WTC11 (cell line): ENCODE results near the gene MAPKAPK5. TPM values are rescaled to one million over a fixed set of nuclear protein-coding genes. Genes with fewer than 3 reads are reported as not detected.

Experiments
- ATAC-seq: fragments of 200-7000 bp; cut with Tn5 transposase; 2 replicates; pipeline ENCODE4 v1.10.0; 2021; ENCODE audit warnings: mild to moderate bottlenecking, moderate library complexity
- CTCF ChIA-PET: fragments of 300-600 bp; sonication (Branson Sonifier 250); formaldehyde crosslinking; loops from one replicate; lab custom pipeline; 2021; ENCODE audit warnings: antibody characterized with exemption; lab: Charles Lee
- POLR2A ChIA-PET: fragments of 350-600 bp; sonication (Branson Sonifier 250); formaldehyde crosslinking; loops from one replicate; lab custom pipeline; 2021; ENCODE audit warnings: antibody characterized with exemption; lab: Charles Lee
- DNase-seq: peaks from one replicate; pipeline ENCODE4 v3.0.0; 2021; ENCODE audit warnings: low spot score
- H3K27ac Mint-ChIP-seq: 2 replicates; pipeline ENCODE4 v1.8.0; 2021; ENCODE audit warnings: mixed read lengths
- H3K27me3 Mint-ChIP-seq: 2 replicates; pipeline ENCODE4 v1.8.0; 2021; ENCODE audit warnings: low read depth, mild to moderate bottlenecking, moderate library complexity, mixed read lengths
- H3K36me3 Mint-ChIP-seq: 2 replicates; pipeline ENCODE4 v1.8.0; 2021; ENCODE audit warnings: mixed read lengths
- H3K4me1 Mint-ChIP-seq: 2 replicates; pipeline ENCODE4 v1.8.0; 2022; ENCODE audit warnings: mixed read lengths
- H3K4me3 Mint-ChIP-seq: 2 replicates; pipeline ENCODE4 v1.8.0; 2021; ENCODE audit warnings: mild to moderate bottlenecking, moderate library complexity, mixed read lengths
- H3K9me3 Mint-ChIP-seq: 2 replicates; pipeline ENCODE4 v1.8.0; 2021; ENCODE audit warnings: mixed read lengths
- CDX4 ChIP-seq: fragments of 250-450 bp; sonication (Bioruptor Pico); IDR thresholded peaks from 2 replicates; pipeline ENCODE4 v1.9.0; 2021; ENCODE audit warnings: moderate library complexity, mild to moderate bottlenecking, inconsistent platforms, borderline replicate concordance
- E2F5 ChIP-seq: sonication (generic); formaldehyde crosslinking; IDR thresholded peaks from 2 replicates; pipeline ENCODE4 v1.8.1; 2022; ENCODE audit warnings: mild to moderate bottlenecking, moderate library complexity, missing genetic modification reagents
- ESRRA ChIP-seq: sonication (generic); formaldehyde crosslinking; IDR thresholded peaks from 2 replicates; pipeline ENCODE4 v1.8.1; 2022; ENCODE audit warnings: mild to moderate bottlenecking, missing genetic modification reagents, borderline replicate concordance
- ETV6 ChIP-seq: sonication (generic); formaldehyde crosslinking; IDR thresholded peaks from 2 replicates; pipeline ENCODE4 v1.8.1; 2022; ENCODE audit warnings: mild to moderate bottlenecking, missing genetic modification reagents
- FOXJ3 ChIP-seq: sonication (generic); formaldehyde crosslinking; IDR thresholded peaks from 2 replicates; pipeline ENCODE4 v1.9.0; 2021; ENCODE audit warnings: missing genetic modification reagents, mild to moderate bottlenecking, borderline replicate concordance
- FOXP1 ChIP-seq: sonication (generic); formaldehyde crosslinking; IDR thresholded peaks from 2 replicates; pipeline ENCODE4 v1.8.0; 2022; ENCODE audit warnings: missing genetic modification reagents, mild to moderate bottlenecking, moderate library complexity, borderline replicate concordance
- NR3C1 ChIP-seq: sonication (generic); formaldehyde crosslinking; conservative IDR thresholded peaks from 2 replicates; pipeline ENCODE4 v1.8.1; 2023; ENCODE audit warnings: low read depth, mild to moderate bottlenecking, missing genetic modification reagents
- PRDM15 ChIP-seq: sonication (generic); formaldehyde crosslinking; IDR thresholded peaks from 2 replicates; pipeline ENCODE4 v1.8.0; 2022; ENCODE audit warnings: missing genetic modification reagents
- PRRX2 ChIP-seq: fragments of 250-450 bp; sonication (Bioruptor Pico); IDR thresholded peaks from 2 replicates; pipeline ENCODE4 v1.8.0; 2021; ENCODE audit warnings: mild to moderate bottlenecking
- RELA ChIP-seq: sonication (generic); formaldehyde crosslinking; IDR thresholded peaks from 2 replicates; pipeline ENCODE4 v1.8.1; 2022; ENCODE audit warnings: missing genetic modification reagents, mild to moderate bottlenecking, borderline replicate concordance
- RORB ChIP-seq: fragments of 250-450 bp; sonication (Bioruptor Pico); IDR thresholded peaks from 2 replicates; pipeline ENCODE4 v1.9.0; 2021; ENCODE audit warnings: mild to moderate bottlenecking
- SMAD3 ChIP-seq: sonication (generic); formaldehyde crosslinking; IDR thresholded peaks from 2 replicates; pipeline ENCODE4 v1.8.0; 2022; ENCODE audit warnings: missing genetic modification reagents, mild to moderate bottlenecking, borderline replicate concordance
- TEAD1 ChIP-seq: sonication (generic); formaldehyde crosslinking; IDR thresholded peaks from 2 replicates; pipeline ENCODE4 v1.8.0; 2022; ENCODE audit warnings: mild to moderate bottlenecking, missing genetic modification reagents
- TP53 ChIP-seq: sonication (generic); formaldehyde crosslinking; IDR thresholded peaks from 2 replicates; pipeline ENCODE4 v1.8.1; 2023; ENCODE audit warnings: mild to moderate bottlenecking, missing genetic modification reagents
- USF2 ChIP-seq: sonication (generic); formaldehyde crosslinking; IDR thresholded peaks from 2 replicates; pipeline ENCODE4 v1.8.1; 2023; ENCODE audit warnings: mild to moderate bottlenecking, missing genetic modification reagents, moderate library complexity
- ZBTB43 ChIP-seq: sonication (generic); formaldehyde crosslinking; IDR thresholded peaks from 2 replicates; pipeline ENCODE4 v1.8.1; 2023; ENCODE audit warnings: mild to moderate bottlenecking, missing genetic modification reagents
- ZNF219 ChIP-seq: sonication (generic); formaldehyde crosslinking; IDR thresholded peaks from 2 replicates; pipeline ENCODE4 v1.8.0; 2023; ENCODE audit warnings: missing genetic modification reagents, mild to moderate bottlenecking, borderline replicate concordance
- ZNF423 ChIP-seq: fragments of 250-450 bp; sonication (Bioruptor Pico); IDR thresholded peaks from 2 replicates; pipeline ENCODE4 v2.1.2; 2022; ENCODE audit warnings: mild to moderate bottlenecking, moderate library complexity
- ZNF512 ChIP-seq: sonication (generic); formaldehyde crosslinking; IDR thresholded peaks from 2 replicates; pipeline ENCODE4 v1.8.1; 2022; ENCODE audit warnings: missing genetic modification reagents, borderline replicate concordance
- ZSCAN18 ChIP-seq: fragments of 250-450 bp; sonication (Bioruptor Pico); IDR thresholded peaks from 2 replicates; pipeline ENCODE4 v2.1.2; 2022; ENCODE audit warnings: mild to moderate bottlenecking, moderate library complexity
- total RNA-seq: library from RNA; stranded (reverse); gene quantifications from 3 replicates; pipeline ENCODE4 v1.2.3, GENCODE V29; 2021

The MAPKAPK5 gene
- total RNA-seq, 1 experiment from 2014 or later, result 81.8 TPM

GRCh38 chr12:111827907-111828306, 14.1 kb upstream of the MAPKAPK5 start:
- ChIA-PET CTCF (no interaction called here), POLR2A (no interaction called here)
- Mint-ChIP-seq H3K36me3 (no peaks in the 10 kb centered on the region), H3K9me3 (peaks cover 23% of the 10 kb centered on the region), H3K27me3 (peaks cover 7% of the 10 kb centered on the region; the same call in 1 of the 2 replicates), H3K4me1 (peaks cover 8% of the 10 kb centered on the region; the same call in 1 of the 2 replicates), H3K27ac (no peak overlapping the region), H3K4me3 (no peak overlapping the region)
- no peak for TF ChIP-seq RELA (CRISPR knock-in tag)
- no peak for TF ChIP-seq TP53 (CRISPR knock-in tag)
- no peak for TF ChIP-seq ZNF219 (CRISPR knock-in tag)
- no peak for TF ChIP-seq SMAD3 (CRISPR knock-in tag)
- no peak for TF ChIP-seq USF2 (CRISPR knock-in tag)
- TF ChIP-seq PRRX2, result no peak
- no peak for TF ChIP-seq PRDM15 (CRISPR knock-in tag)
- no peak for TF ChIP-seq CDX4 (CRISPR knock-in tag)
- TF ChIP-seq E2F5 (CRISPR knock-in tag), result no peak
- no peak for TF ChIP-seq NR3C1
- TF ChIP-seq FOXP1 (CRISPR knock-in tag), result no peak
- no peak for TF ChIP-seq ZNF423 (CRISPR knock-in tag)
- TF ChIP-seq ETV6 (CRISPR knock-in tag), result no peak
- TF ChIP-seq ZBTB43 (CRISPR knock-in tag), result no peak
- no peak for TF ChIP-seq TEAD1 (CRISPR knock-in tag)
- TF ChIP-seq ESRRA (CRISPR knock-in tag), result no peak
- no peak for TF ChIP-seq ZNF512 (CRISPR knock-in tag)
- no peak for TF ChIP-seq ZSCAN18 (CRISPR knock-in tag)
- no peak for TF ChIP-seq FOXJ3 (CRISPR knock-in tag)
- TF ChIP-seq RORB (CRISPR knock-in tag), result no peak
- DNase-seq (no peak), ATAC-seq (no peak)
